ENCODE data around the gene TAF7L. TPM values are rescaled to one million over a fixed set of nuclear protein-coding genes. Genes with fewer than 3 reads are reported as not detected.
"Not testable (repeated sequence)": the region's sequence is repeated elsewhere in the genome, so short reads cannot be mapped to it uniquely, and the experiment has no call there.

Gene TAF7L, protein sequence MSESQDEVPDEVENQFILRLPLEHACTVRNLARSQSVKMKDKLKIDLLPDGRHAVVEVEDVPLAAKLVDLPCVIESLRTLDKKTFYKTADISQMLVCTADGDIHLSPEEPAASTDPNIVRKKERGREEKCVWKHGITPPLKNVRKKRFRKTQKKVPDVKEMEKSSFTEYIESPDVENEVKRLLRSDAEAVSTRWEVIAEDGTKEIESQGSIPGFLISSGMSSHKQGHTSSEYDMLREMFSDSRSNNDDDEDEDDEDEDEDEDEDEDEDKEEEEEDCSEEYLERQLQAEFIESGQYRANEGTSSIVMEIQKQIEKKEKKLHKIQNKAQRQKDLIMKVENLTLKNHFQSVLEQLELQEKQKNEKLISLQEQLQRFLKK
- 0.15 TPM for polyA plus RNA-seq (ENCODE audit: insufficient read length)

DNA sequence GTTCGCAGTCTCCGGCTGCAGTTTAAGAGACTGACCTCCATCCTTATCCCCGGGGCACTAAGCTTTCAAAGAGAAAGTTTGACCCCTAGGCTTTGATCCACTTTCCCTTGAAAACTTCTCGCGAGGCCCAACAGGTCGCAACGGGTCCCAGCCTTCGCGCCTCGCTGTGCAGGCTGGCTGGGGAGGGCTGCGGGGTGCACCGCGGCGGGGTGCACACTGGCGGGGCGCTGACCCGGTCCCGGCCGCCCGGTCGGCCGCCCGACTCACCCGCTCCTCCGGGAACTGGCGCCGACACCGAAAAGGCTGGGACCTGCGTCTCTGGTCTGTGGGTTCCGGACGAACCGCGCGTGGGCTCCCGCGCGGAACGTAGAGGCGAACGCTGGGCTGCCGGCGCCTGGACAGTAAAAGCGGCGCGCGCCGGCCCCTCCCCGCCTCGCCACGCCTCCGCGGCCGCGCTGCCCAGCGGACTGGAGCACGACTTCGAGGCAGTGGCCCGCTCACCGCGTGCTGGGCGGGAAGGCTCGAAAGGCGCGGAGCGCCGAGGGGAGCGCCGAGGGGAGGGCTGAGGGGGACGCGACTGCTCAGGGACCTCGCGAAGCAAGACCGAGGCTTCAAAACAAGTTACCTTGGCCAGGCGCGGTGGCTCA lies at the start of gene TAF7L:
Gene TAF7L, minus strand, starts transcription at position 378 of the 647 bp plus-strand sequence. CDS start 3,791 bp downstream, outside the sequence.
- DNase-seq: no peak

- DNase-seq: no peak
These were observed 46.7 kb upstream of the TAF7L start for GRCh38 chrX:101337776-101338271.

DNA sequence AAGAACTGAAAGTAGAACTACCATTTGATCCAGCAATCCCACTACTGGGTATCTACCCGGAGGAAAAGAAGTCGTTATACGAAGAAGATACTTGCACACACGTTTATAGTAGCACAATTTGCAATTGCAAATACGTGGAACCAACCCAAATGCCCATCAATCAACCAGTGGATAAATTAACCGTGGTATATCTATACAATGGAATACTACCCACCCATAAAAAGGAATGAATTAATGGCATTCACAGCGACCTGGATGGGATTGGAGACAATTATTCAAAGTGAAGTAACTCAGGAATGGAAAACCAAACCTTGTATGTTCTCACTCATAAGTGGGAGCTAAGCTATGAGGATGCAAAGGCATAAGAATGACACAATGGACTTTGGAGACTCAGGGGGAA lies 43.2 kb upstream of the TAF7L start:
- DNase-seq: not testable (repeated sequence)

- not testable (repeated sequence) for DNase-seq
These were observed 35.5 kb upstream of the TAF7L start for GRCh38 chrX:101326600-101326999.

DNA sequence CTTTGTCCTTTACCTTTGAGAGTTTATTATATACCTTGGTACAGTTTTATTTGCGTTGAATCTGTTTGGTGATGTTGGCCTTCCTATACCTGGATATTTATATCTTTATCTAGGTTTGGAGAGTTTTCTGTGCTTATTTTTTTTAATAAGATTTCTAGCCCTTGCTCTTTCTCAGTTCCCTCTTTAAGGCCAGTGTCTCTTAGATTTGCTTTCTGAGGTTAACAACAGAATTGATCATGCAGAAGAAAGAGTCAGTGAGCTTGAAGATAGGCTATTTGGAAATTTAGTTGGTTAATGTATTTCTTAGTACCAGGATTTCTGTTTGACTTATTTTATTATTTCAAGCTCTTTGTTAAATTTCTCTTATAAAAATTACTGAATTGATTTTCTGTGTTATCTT lies 12.7 kb upstream of the TAF7L start:
- no peak for DNase-seq

- not testable (repeated sequence) for DNase-seq
These were observed 4.5 kb upstream of the TAF7L start for GRCh38 chrX:101295603-101296002.

GRCh38 chrX:101287402-101287801 lies 3.7 kb downstream of the TAF7L start:
- peak; percentile 20 for DNase-seq

DNA sequence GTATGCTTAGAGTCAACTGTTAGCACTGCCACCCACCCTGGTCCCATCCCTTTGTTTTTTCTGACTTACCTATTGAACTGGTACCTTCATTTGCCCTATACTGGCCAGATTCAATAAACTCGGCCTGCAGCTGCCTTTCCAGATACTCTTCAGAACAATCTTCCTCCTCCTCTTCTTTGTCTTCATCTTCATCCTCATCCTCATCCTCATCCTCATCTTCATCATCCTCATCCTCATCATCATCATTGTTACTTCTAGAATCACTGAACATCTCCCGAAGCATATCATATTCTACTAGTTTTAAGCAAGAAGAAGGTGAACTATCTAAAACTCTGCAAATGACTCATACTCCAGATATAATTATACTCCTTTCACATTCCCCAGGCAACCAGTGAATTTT lies 14.9 kb downstream of the TAF7L start:
- DNase-seq: no peak

GRCh38 chrX:101274198-101274597 lies 16.9 kb downstream of the TAF7L start:
- no peak for DNase-seq

- DNase-seq: no peak
These were observed 25.2 kb downstream of the TAF7L start for GRCh38 chrX:101265869-101266428.

GRCh38 chrX:101263766-101264165 lies 27.4 kb downstream of the TAF7L start:
- no peak for DNase-seq

- no peak for DNase-seq
These were observed 28.5 kb downstream of the TAF7L start for GRCh38 chrX:101262590-101262989.

GRCh38 chrX:101260435-101260834 lies 30.7 kb downstream of the TAF7L start:
- no peak for DNase-seq

GRCh38 chrX:101258259-101258581 lies 32.9 kb downstream of the TAF7L start:
- no peak for DNase-seq

- DNase-seq: no peak
These were observed 33.5 kb downstream of the TAF7L start for GRCh38 chrX:101257448-101258258.

DNA sequence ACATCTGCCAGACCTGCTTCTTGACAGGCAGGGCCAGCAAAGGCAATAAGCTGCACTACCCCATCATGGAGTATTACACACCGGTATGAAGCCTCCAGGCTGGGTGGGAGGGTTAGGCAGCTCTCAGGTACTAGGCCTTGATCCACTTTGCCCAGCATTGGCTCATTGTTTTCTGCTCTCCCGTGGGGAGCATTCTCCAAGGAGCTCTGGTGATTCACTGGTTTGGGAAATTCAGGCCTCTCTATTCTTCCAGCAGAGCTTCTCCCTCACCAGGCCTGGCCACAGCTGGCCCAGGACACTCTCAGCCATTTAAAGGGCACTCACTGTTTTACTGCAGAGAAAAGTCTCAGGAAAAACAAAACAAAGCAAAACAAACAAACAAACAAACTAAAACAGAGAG lies 38.5 kb downstream of the TAF7L start:
- DNase-seq: no peak

GRCh38 chrX:101241531-101241930 lies 49.6 kb downstream of the TAF7L start:
- no peak for DNase-seq

DNA sequence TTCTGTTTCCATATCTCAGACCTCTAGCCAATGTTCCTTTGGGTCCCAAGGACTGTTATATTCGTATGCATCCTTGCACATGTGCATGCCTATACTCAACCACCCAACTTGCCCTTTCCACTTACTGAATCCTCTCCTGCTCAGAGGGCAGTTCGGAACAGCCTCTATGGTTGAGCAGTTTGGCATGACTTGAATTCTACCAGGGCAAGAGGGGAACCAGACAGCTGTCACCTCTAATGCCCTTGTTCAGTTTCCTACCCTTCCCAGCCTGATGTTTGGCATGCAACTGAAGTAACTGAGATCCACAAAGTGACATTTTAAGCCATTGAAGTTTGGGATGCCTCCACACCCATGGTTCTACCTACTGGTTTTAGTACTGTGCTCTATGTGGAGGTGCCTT lies 54.1 kb downstream of the TAF7L start:
- DNase-seq: no peak

GRCh38 chrX:101232316-101232715 lies 58.8 kb downstream of the TAF7L start:
- DNase-seq: no peak

DNA sequence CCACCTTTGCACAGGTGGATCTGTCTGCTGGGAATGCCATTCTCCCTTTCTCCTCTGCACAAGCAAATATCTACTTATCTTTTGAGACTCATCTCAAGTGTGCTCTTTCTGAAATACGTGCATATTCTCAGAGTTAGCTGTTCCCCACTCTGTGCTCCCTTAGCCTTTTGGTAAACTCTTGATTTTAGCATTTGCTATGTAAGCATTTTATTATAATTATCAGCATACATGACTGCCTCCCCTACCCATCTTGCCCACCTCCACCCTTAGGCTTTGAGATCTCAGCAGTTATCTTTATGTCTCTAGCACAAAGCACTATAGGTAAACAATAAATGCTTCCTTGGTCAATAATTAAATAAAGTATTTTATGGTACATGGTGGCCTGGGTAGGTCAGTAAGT lies 60.1 kb downstream of the TAF7L start:
- no peak for DNase-seq

- no peak for DNase-seq
These were observed 60.5 kb downstream of the TAF7L start for GRCh38 chrX:101230636-101231035.

DNA sequence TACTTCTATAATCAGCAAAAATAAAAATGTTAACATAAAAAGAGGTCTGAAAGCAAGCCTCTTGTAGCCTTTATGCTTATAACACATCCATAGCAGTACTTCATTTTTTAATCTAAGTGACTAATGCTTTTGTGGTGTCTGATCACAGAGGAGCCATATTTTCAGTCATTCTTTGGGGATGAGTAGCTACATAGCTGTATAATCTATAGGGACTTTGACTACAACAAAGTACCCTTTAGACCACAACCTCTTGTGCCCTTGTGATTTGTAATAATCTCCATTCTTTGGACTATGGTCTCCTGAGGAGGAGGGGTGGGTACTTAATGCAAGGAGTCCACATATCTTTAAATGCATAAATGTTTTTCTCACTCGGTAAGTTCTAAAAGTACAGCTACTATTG lies 62.0 kb downstream of the TAF7L start:
- DNase-seq: no peak

- DNase-seq: no peak
These were observed 67.9 kb downstream of the TAF7L start for GRCh38 chrX:101223226-101223625.
